Stromal cell of bone marrow (primary cell): ENCODE measurements around the gene RBMS3.
"Not testable (repeated sequence)": the region's sequence is repeated elsewhere in the genome, so short reads cannot be mapped to it uniquely, and the experiment has no call there.

Experiments
- DNase-seq: peaks from one replicate; pipeline ENCODE4 v3.0.0-alpha.2; 2012; ENCODE audit warnings: low read depth

Gene RBMS3

GRCh38 chr3:29618395-29619282 is 337.8 kb downstream of the RBMS3 start:
- no peak for DNase-seq

- no peak for DNase-seq
These were observed 338.8 kb downstream of the RBMS3 start for GRCh38 chr3:29619676-29620075.

DNA sequence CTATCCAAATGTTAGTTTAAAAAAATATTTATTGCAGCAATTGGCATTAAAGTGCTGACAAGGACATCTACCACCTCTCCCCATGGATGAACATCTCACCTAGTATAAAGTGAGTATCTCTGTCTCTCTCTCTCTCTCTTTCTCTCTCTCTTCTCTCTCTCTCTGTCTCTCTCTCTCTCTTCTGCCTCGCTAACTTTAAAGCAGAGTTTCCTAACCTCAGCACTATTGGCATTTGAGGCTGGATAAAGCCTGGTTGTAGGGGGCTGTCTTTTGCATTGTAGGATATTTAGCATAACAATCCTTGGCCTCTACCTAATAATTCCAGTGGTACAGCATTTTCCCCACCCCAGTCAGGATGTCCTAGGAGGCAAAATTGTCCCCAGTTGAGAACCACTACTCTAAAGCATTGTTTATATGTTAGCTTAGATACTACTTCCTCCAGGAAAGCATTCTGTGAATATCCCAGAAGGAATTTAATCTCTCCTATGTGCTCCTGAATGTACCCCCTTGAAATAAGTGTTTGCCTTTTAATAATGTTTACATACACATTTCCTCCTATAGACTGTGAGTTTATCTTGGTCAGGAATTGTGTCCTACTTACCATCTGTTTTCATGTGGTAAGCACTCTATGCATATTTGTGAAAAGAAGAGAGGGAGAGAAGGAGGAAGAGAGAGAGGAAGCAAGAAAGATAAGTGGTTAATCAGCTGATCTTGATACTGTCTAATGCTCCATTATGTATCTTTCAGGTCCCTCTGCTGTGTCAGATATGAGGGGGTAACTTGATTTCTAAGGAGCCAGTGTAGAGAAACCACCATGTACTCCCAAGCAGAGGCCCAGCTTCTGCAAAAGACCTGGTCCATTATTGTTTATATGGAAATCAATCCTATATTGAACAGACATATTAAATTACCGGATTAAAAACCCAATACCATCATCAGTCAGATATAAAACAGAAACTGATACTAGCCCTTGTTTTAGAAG is 346.6 kb downstream of the RBMS3 start:
- DNase-seq: no peak

GRCh38 chr3:29628795-29629194 is 347.9 kb downstream of the RBMS3 start:
- no peak for DNase-seq

GRCh38 chr3:29635888-29636287 is 355.0 kb downstream of the RBMS3 start:
- DNase-seq: no peak

- no peak for DNase-seq
These were observed 356.2 kb downstream of the RBMS3 start for GRCh38 chr3:29637068-29637467.

GRCh38 chr3:29639578-29640290 is 358.9 kb downstream of the RBMS3 start:
- DNase-seq: no peak

GRCh38 chr3:29642393-29643033 is 361.6 kb downstream of the RBMS3 start:
- DNase-seq: peak; percentile 67

DNA sequence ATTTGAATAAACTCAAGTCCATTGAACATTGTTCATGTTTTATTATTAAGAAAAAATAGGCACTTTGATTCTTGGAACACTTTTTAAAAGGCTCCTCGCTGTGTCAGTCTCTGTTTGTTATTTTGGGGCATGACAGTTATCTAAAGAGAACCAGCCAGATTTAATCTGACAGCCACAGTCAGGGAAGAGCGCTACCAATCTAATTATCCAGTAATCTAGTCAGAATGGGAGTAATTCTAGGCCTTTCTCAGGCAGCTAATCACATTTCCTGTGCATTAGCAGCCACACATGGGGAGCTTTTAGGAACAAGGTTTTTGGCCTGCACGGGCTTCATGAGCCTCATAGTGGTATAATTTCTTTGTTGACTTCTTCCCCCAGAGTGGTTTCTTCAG is 362.2 kb downstream of the RBMS3 start:
- no peak for DNase-seq

DNA sequence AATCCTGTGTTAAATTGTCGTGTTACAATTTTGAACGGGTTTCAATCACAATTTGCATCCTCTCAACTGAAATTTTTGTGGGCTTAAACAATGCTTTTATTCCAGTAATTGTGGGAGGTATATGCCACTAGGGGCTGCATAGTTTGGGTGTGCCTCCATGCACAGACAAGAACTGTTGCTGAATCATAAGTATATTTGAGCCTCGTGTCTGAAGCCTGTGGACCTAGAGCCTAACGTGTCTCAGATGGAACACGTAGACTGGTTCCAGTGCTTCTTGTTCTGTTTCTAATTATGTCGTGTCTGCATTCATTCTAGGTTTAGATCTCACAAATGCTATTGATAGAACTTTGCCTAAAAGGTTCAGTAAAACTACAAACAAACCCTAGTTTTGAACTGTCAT is 363.4 kb downstream of the RBMS3 start:
- peak; percentile 57 for DNase-seq

GRCh38 chr3:29644956-29645636 is 364.2 kb downstream of the RBMS3 start:
- no peak for DNase-seq

- DNase-seq: no peak
These were observed 365.2 kb downstream of the RBMS3 start for GRCh38 chr3:29646043-29646442.

GRCh38 chr3:29649815-29650547 is 369.1 kb downstream of the RBMS3 start:
- peak; percentile 44 for DNase-seq

DNA sequence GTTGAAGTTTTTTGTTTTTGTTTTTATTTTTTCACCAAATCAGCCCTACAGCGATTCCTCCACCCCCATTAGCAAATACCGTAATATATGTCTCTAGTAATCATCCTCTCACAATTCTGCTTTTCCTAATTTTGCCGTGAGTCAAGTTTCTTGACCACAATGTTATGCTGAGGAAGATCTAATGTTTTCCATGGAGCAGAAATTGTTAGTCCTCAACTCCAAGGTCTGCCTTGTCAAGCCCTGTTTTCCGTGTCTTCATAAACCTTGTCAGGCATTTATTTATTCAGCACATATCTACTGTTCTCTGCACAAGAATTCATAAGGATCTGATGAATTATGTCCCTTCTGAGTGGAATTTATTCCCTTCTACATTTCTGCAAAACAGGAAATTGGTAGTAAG is 372.8 kb downstream of the RBMS3 start:
- no peak for DNase-seq

GRCh38 chr3:29655015-29655747 is 374.3 kb downstream of the RBMS3 start:
- no peak for DNase-seq

DNA sequence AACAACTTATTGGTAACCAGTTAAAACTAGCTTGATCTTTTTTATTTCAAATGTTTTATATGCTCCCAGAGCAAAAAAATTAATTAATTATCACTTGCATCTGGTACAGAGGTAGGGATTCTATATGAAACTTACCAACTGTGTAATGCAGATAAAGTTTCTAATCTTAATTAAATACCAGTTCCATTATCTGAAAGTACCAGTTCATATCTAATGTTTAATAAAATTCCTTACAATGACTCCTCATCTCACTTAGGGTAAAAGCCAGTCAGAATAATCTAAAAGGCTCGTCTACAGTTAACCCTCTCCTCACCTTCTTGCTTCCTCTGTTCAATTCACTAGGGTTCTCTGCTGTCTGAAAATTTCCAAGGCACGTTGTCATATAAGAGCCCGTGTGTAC is 384.8 kb downstream of the RBMS3 start:
- no peak for DNase-seq

DNA sequence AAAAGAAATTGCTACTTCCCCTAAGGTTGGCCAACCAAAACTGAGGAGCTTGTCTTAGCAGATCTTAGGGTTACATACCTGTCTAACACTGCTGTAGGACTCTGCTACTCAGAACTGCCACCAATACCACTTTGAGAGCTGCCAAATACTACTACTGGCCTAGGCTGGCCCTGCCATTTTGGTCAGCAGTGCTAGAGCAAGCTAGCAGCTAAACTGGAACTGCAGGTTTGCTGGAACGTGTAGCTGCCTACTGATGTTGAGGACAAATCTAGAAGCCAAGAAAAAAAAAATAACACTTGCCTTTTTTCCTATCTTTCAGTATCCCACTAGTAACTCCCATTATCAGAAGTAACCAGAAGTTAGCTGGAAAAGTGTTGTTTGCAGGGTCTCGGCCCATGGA is 387.4 kb downstream of the RBMS3 start:
- DNase-seq: no peak

DNA sequence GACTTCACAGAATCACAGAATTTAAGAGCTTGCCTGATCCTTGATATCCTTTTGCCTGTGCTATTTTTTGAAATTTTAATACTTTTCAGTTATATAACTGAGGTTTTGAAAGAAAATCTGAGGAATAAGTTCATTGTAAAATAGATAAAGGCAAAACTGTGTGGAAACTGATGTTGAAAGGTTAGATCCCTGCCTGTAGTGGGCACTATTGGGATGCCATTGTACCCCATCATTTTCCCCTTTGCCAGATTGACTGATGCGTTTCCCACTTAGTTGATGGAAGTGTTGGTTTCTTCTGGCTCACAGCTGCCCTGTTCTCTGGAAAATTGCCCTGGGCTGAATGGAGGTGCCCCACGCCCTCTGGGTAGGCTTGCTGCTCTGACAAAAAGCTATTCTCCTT is 387.9 kb downstream of the RBMS3 start:
- DNase-seq: no peak

- not testable (repeated sequence) for DNase-seq
These were observed 389.6 kb downstream of the RBMS3 start for GRCh38 chr3:29670476-29670875.

DNA sequence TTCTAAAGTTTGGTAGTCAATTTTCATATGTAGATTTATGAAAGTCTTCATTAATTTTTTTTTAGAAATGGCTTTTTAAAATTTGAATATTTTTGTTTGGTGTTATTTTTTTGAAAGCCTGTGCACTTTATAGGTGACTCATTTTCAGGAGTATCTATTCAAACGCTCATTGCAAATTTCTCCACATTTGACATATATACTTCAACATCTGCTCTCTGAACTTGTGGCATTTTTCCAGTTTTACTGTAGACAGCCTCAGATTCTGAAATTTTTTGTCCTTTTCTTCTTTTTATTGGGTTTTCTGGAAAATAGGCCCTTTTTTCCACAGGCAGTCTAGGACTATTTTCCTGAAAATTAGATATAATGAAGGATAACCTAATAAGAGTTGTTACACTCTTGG is 396.6 kb downstream of the RBMS3 start:
- no peak for DNase-seq
